GM19035 (cell line): ENCODE data around the gene DNAH17.

Source experiments
- ATAC-seq: cut with Tn5 transposase; IDR thresholded peaks from one replicate; pipeline ENCODE4 v1.9.1; 2021; ENCODE audit not compliant: unreplicated experiment

DNAH17 gene

DNA sequence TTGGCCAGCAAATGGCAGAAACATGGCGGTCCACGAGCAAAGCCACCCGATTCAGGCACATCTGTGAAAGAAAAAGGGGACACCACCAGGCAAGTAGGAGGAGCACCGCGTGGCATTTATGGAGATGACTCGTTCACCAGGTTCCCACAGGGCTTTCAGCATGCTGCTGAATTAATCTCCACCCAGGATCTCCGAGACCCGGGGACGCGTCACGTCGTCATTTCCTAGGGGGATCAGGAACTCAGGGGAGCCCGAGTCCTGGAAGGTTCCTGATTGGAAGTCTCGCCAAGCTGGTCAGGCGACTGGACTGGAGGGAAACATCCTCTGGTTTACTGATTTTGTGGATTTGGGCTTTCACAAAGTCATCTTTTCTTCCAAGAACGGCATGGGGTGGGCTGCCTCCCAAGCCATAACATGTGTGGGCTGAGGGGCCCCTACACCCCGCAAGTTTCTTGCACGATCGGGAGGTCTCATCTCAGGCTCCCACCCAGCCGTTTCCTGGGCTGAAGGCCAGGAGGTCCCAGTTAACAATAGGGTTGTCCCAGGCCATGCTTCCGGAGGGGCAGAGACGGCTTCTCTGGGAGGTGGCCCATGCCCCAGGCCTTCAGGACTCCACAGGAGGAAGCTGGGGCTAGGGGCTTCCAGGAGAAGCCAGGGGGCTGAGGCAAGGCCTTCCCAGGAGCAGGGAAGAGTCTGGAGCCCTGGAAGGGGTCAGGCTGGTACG, 645 bp downstream of the DNAH17 start:
- no peak for ATAC-seq

- ATAC-seq: no peak
These were observed 1.3 kb downstream of the DNAH17 start for GRCh38 chr17:78575899-78576298.

DNA sequence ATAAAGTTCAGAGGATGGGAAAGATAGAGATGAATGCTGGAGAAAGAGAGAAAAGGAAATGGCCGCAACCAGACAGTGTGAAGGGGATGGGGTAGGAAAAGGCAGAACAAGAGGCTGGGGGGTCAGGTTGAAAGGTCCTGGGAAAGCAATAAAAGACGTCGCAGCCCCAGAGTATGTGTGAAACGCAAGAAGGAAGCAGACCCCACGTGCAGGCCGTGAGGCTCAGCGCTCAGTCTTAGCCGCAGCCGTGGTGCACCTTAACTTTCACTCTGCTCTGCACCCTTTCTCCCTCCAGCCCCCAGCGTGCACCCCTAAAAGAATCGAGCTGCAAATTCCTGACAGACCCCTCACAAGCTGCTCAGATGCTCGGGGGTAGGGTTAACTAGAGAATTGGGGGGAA, 1.9 kb downstream of the DNAH17 start:
- no peak for ATAC-seq

GRCh38 chr17:78573955-78574354, 3.2 kb downstream of the DNAH17 start:
- ATAC-seq: no peak

GRCh38 chr17:78572239-78573205, 4.7 kb downstream of the DNAH17 start:
- ATAC-seq: no peak

- ATAC-seq: no peak
These were observed 5.9 kb downstream of the DNAH17 start for GRCh38 chr17:78571329-78571728.

DNA sequence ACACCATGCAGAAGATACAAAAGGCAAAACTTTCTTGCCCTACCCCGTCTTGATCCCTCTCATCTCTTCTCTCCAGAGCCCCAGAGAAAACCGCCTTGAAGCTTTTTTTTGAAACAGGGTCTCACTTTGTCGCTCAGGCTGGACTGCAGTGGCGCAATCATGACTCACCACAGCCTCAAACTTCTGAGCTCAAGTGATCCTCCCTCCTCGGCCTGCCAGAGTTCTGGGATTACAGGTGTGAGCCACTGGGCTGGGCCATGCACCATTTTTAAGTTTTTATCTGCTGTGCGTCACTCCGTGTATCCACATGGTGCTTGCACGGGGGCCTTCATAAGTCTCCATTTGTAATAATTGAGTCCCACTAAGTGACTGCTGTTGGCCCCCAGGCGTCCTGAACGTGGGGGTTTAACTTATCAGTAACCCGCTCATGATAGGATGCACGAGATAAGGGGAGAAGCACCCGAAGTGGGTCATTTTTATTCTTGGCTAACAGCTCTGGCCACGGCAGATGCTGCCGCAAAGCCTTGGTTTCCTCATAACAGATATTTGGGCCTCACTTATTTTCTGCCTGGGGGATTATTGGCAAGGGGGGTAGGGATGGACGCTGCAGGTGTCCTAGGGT, 8.6 kb downstream of the DNAH17 start:
- no peak for ATAC-seq

DNA sequence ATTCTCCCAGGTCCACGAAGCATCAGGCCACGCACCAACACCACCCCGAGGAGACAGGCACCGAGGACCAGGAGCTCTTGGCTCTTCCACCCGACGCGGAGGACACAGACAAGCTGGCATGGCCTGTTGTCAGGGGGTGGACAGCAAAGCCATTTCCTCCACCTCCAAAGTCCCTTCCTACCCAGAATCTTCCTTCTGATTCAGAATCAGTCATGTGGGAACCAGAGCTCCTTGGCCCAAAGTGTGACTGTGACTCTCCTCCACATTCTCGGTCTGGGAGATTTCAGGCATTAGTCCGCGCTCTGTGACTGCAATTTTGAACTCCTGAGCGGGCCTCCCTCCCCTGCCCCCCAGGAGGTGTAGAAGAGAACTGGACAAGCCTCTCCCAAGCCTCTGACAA, 9.2 kb downstream of the DNAH17 start:
- no peak for ATAC-seq

DNA sequence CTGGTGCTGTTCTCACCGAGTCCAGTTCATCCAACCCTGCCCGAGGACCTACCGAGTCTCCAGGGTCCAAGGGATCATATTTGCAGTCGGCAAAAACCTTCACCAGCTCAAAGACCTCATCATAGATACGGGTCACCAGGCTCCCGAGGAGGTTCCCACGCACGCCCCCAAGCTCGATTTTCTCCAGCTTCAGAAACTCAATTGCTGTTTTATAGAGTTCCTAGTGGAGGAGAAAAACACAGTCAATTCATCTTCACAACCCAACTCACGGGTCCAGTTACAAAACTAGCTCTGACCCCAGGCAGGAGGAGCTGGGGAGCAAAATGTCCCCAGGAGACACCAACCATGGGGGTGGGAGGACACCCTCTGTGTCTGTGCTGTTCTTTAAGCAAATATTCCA, 10.2 kb downstream of the DNAH17 start:
- no peak for ATAC-seq

DNA sequence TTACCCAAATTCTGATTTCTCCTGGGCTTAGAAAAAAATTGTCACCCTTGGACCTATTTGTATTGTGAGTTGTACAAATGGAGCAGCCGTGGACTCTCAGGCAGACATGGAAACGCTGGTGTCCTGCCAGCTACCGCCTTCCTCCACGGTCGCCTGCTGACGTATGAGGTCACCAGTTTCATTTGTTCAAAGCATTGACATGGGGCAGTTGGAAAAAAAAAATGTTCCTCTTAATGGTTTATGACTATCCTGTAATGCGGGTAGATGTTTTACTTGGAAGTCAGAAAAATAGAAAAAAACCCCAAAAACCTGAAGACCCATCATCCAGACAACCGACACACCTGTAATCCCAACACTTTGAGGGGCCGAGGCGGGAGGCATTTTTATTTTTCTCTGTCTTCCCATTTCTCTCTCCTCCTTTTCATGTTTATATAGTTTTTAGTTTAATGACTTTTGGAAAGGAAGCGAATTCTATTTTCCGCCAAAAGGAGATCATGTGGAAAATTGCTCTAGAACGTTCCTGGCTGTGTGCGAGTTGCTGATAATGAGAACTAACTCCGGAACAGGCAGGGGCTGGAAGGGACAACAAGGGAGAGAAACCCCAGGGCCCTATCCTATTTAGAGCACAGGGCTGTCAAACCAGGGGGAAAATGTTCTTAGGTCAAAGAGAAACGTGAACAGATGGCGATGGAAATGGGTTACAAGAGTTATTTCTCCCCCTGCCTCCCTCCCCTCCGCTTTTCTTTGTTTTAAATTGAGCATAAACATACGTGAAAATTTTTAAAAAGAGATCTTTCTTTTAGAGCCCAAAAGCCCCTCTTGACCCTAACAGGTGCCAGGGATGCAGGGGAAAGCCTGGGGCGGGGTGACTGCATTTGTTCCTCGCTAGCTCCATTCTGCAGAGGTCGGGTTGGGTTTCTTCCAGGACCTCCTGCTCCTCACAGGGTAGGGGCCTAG, 13.7 kb downstream of the DNAH17 start:
- ATAC-seq: no peak

GRCh38 chr17:78562734-78563133, 14.5 kb downstream of the DNAH17 start:
- ATAC-seq: no peak

- ATAC-seq: no peak
These were observed 16.0 kb downstream of the DNAH17 start for GRCh38 chr17:78561166-78561565.

DNA sequence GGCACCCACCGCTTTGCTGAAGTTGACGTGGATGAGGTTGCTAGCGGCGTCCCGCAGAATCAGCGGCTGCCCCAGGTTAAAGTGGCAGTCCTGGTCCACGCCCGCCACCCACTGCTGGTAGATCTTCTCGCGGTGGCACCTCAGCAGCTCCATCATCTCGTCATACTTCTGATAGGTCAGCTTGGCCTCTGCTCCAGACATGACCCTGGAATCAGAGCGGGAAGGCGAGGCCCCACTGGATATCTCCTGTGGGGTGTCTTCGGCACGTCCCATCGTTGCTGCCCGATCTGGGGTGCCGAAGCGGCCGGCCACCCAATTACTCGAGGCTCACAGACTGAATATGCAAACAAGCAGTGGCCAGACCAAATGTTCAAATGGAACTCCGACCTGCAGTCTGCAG, 16.5 kb downstream of the DNAH17 start:
- ATAC-seq: no peak

- ATAC-seq: no peak
These were observed 17.3 kb downstream of the DNAH17 start for GRCh38 chr17:78559749-78560368.

GRCh38 chr17:78558989-78559388, 18.2 kb downstream of the DNAH17 start:
- ATAC-seq: no peak

DNA sequence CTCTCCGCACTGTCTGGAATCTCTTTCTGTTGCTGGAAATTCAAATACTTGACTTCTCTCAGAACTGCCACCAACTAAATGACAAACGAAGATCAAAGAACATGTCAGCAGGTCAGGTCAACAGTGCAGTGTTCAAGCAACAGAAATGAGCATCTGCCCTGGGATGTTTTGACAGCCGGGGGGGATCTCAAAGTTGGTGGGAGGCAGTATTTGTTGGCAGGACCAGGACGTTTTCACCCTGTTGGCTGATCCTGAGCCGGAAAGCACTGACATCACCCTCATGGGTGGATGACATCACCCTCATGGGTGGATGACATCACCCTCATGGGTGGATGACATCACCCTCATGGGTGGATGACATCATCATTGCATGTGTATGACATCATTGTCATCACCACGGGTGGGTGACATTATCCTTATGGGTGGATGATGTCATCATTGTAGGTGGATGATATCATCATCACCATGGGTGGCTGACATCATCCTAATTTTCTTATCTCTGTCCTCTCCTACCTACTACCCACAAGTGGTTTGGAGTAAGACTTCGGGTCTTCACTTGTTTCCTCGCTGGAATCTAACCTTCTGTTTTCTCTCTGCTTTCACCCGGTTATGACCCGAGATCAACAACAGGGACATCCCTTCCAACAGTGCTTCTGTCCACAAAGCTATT, 18.9 kb downstream of the DNAH17 start:
- ATAC-seq: no peak

DNA sequence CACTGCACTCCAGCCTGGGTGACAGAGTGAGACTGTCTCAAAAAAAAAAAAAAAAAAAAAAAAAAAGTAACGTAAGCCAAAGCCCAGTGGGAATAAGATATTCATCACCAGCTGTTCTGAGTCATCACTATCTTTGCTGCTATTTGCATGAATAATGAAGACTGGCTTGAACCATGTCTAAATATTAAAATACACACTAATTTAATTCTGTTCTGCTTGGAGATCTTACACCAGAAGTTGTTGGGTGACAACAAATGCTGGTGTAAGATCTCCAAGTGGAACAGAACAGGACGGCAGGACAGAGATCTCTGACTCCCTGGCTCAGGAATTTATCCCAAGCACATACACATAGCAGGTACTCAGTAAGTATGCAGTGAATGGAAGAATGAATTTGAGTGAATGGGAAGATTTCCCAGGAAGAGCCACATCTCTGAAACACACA, 19.6 kb downstream of the DNAH17 start:
- no peak for ATAC-seq

DNA sequence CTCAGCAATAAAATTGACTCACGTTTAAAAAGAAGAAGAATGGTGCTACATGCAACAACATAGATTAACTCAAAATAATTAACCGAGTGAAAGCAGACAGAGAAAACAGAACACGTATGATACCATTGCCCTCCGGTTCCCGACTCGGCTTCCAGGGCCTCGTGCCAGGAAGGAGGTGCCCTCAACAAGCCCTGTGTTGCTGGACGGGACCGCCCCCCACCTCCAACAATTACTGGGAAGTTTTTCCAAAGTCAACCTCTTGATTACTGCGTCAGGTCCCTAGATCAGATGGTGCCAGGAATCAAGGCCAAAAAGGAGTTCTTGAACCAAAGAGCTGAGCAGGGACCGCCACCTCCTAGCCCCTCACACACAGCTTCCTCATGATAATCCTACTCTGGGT, 20.4 kb downstream of the DNAH17 start:
- no peak for ATAC-seq

- no peak for ATAC-seq
These were observed 21.3 kb downstream of the DNAH17 start for GRCh38 chr17:78555746-78556401.
